ENCODE results near the gene CDH23. TPM values are rescaled to one million over a fixed set of nuclear protein-coding genes. Genes with fewer than 3 reads are reported as not detected.
A peak's percentile ranks its signal among the peaks of the same experiment; 100 is the strongest.

Gene CDH23
- total RNA-seq, 1 experiment from 2014 or later = 0.07 TPM

DNA sequence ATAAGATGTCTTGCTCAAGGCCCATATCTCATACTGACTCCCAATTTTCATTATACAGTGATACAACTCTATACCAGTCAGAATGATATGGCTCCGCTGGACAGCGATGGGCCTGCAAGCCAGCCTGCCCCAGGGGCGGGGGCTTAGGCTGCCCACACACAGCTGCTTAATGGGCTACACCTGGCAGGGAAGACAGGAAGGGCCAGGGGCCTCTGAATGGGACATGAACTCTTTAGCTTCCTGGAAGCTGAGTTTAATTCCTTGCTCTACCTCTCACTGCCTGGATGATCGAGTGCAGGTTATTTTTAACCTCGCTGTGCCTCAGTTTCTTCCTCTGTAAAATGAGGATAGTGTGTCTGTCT, 210.3 kb downstream of the CDH23 start:
- Mint-ChIP-seq H3K4me1 (ENCODE audit: low read depth, unreplicated experiment) (peaks cover 11% of the 10 kb centered on the region), H3K27ac (ENCODE audit: unreplicated experiment) (no peak overlapping the region), H3K36me3 (ENCODE audit: insufficient read depth, unreplicated experiment) (no peaks in the 10 kb centered on the region), H3K9me3 (ENCODE audit: low read depth, unreplicated experiment) (no peaks in the 10 kb centered on the region), H3K27me3 (ENCODE audit: unreplicated experiment) (peaks cover 46% of the 10 kb centered on the region), H3K4me3 (ENCODE audit: low read depth, unreplicated experiment) (no peak overlapping the region)
- CTCF ChIA-PET = no interaction called here
- TF ChIP-seq, protein P1, sequence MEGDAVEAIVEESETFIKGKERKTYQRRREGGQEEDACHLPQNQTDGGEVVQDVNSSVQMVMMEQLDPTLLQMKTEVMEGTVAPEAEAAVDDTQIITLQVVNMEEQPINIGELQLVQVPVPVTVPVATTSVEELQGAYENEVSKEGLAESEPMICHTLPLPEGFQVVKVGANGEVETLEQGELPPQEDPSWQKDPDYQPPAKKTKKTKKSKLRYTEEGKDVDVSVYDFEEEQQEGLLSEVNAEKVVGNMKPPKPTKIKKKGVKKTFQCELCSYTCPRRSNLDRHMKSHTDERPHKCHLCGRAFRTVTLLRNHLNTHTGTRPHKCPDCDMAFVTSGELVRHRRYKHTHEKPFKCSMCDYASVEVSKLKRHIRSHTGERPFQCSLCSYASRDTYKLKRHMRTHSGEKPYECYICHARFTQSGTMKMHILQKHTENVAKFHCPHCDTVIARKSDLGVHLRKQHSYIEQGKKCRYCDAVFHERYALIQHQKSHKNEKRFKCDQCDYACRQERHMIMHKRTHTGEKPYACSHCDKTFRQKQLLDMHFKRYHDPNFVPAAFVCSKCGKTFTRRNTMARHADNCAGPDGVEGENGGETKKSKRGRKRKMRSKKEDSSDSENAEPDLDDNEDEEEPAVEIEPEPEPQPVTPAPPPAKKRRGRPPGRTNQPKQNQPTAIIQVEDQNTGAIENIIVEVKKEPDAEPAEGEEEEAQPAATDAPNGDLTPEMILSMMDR (IDR thresholded peaks at IDR 0.05; ENCODE audit: unreplicated experiment) = no peak
- intact Hi-C loops (cut with micrococcal nuclease; ENCODE audit: unreplicated experiment) = no loop called here
- no TSS peak for BruUV-seq (replicated peaks)
- no peak for DNase-seq

DNA sequence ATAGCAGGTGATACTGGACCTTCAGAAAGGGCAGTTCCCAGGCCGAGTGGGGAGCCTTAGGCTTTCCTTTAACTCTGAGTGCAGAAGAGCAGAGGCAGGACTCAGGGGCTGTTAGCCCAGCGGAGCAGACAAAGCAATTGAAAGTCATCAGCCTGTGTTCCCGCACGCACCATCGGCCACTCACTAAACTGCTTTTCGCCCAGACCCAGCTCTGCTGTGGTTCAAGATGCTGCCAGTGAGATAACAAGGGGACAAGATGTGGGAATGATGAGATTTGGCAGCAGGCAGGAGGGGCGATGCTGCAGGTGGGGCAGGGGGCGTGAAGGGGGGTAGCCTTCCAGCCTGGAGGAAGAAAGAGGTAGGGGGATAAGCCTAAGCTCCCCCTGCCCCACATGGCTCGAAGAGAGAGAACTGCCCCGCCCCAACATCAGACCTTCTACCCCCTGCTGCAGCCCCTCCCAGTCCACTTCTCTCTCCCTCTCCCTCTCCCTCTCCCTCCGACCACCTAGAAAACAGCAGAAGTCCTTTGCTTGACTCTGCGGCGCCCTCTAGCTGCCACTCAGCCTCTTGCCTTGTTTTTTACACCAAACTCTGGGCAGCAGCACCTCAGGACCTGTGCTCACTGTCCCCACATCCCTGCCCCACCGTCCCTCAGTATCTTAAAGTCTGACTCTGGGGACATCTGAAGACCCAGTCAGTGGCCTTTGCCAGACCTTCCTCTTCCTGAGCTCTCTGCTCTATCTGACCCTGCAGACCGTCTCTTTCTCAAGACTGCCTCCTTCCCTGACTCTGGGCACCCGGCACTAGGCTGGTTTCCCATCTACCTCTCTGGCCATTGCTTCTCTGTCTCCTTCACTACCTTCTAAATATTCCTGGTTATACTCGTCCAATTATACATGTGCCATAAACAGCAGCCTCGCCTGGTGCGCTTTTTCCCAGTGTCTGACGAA, 212.4 kb downstream of the CDH23 start:
- intact Hi-C loops (cut with micrococcal nuclease; ENCODE audit: unreplicated experiment) = no loop called here
- no peaks in the 10 kb centered on the region for H3K36me3 Mint-ChIP-seq (ENCODE audit: insufficient read depth, unreplicated experiment)
- no peak overlapping the region for H3K4me3 Mint-ChIP-seq (ENCODE audit: low read depth, unreplicated experiment)
- peaks cover 32% of the 10 kb centered on the region for H3K27me3 Mint-ChIP-seq (ENCODE audit: unreplicated experiment)
- peak; percentile 80 for DNase-seq
- no peak overlapping the region for H3K27ac Mint-ChIP-seq (ENCODE audit: unreplicated experiment)
- CTCF ChIA-PET = interaction anchor here (0.6 to 1.2 kb wide), 7 partner anchors 9 to 712 kb away, joined by 3 to 8 read pairs (median 3); partner anchors contain the start of gene SLC29A3
- TF ChIP-seq, protein P1 (IDR thresholded peaks at IDR 0.05; ENCODE audit: unreplicated experiment) = peak; percentile 88
- no TSS peak for BruUV-seq (replicated peaks)
- H3K9me3 Mint-ChIP-seq (ENCODE audit: low read depth, unreplicated experiment) = no peaks in the 10 kb centered on the region
- H3K4me1 Mint-ChIP-seq (ENCODE audit: low read depth, unreplicated experiment) = peaks cover 24% of the 10 kb centered on the region

DNA sequence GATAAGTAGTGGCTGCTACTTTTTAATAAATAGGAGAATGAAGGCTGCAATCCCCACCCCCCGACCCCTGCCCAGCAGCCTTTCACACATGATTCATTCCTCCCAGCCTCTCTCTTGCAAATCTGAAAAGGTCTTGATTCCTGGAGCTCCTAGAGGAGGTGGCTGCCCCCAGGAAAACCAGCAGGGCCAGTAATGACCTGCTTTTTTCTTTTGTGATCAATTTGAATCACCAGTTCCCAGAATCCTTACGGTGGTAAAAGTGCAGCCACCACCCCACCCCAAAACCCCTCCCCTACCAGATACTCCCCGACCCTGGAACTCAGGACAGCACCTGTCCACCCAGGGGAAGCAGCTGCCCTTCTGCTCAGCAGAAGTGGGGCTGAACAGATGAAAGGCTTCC, 213.9 kb downstream of the CDH23 start:
- intact Hi-C loops (cut with micrococcal nuclease; ENCODE audit: unreplicated experiment) = no loop called here
- Mint-ChIP-seq H3K4me1 (ENCODE audit: low read depth, unreplicated experiment) (peaks cover 22% of the 10 kb centered on the region), H3K36me3 (ENCODE audit: insufficient read depth, unreplicated experiment) (no peaks in the 10 kb centered on the region), H3K27me3 (ENCODE audit: unreplicated experiment) (peaks cover 32% of the 10 kb centered on the region), H3K9me3 (ENCODE audit: low read depth, unreplicated experiment) (no peaks in the 10 kb centered on the region), H3K27ac (ENCODE audit: unreplicated experiment) (no peak overlapping the region), H3K4me3 (ENCODE audit: low read depth, unreplicated experiment) (no peak overlapping the region)
- CTCF ChIA-PET = interaction anchor here (1.1 kb wide), 1 partner anchor 25 kb away, joined by 10 read pairs; no protein-coding TSS in a partner anchor
- TF ChIP-seq, protein P1 (IDR thresholded peaks at IDR 0.05; ENCODE audit: unreplicated experiment) = no peak
- BruUV-seq (replicated peaks) = no TSS peak
- DNase-seq = no peak

DNA sequence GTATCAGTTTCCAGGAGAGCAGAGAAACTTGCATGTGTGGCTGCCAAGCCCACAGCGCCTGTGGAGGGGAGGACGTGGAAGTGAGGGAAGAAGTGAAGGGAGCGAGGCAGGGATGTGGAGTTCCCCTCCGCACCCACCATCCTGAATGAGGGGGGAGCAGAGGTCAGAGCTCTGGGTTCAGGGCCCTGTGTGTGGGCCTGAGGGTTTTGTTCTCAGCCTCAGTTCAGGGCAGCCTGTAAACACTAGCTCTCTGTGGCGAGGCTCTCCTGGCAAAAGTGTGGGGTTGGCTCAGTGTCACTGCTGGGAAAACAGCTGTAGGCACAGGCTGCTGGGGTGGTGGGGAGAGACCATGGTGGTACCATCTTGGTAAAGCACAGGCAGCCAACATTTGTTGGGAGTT, 214.4 kb downstream of the CDH23 start:
- peaks cover 22% of the 10 kb centered on the region for H3K4me1 Mint-ChIP-seq (ENCODE audit: low read depth, unreplicated experiment)

More for the DNA sequence above, 214.4 kb downstream of the CDH23 start:
- TF ChIP-seq, protein P1 (IDR thresholded peaks at IDR 0.05; ENCODE audit: unreplicated experiment) = no peak
- BruUV-seq (replicated peaks) = no TSS peak
- intact Hi-C loops (cut with micrococcal nuclease; ENCODE audit: unreplicated experiment) = no loop called here
- H3K9me3 Mint-ChIP-seq (ENCODE audit: low read depth, unreplicated experiment) = no peaks in the 10 kb centered on the region
- DNase-seq = no peak
- H3K27me3 Mint-ChIP-seq (ENCODE audit: unreplicated experiment) = peaks cover 32% of the 10 kb centered on the region
- no peaks in the 10 kb centered on the region for H3K36me3 Mint-ChIP-seq (ENCODE audit: insufficient read depth, unreplicated experiment)
- H3K27ac Mint-ChIP-seq (ENCODE audit: unreplicated experiment) = no peak overlapping the region
- no peak overlapping the region for H3K4me3 Mint-ChIP-seq (ENCODE audit: low read depth, unreplicated experiment)
- CTCF ChIA-PET = interaction anchor here (1.1 kb wide), 1 partner anchor 25 kb away, joined by 10 read pairs; no protein-coding TSS in a partner anchor
